ACC112 (cell line): ENCODE measurements around the gene TMEM106C.
A peak's percentile ranks its signal among the peaks of the same experiment; 100 is the strongest.

Source experiments
- H2AFZ ChIP-seq: fragments of 200-600 bp; sonication (generic); one replicate; pipeline ENCODE4 v1.6.0; 2017; ENCODE audit warnings: antibody characterized with exemption, low read length; ENCODE audit not compliant: unreplicated experiment
- H3K27ac ChIP-seq: fragments of 200-600 bp; sonication (generic); 2 replicates; pipeline ENCODE4 v1.5.1; 2014; ENCODE audit warnings: low read depth, mild to moderate bottlenecking, antibody characterized with exemption, low read length, moderate library complexity
- H3K27me3 ChIP-seq: fragments of 200-600 bp; sonication (generic); 2 replicates; pipeline ENCODE4 v1.6.1; 2014; ENCODE audit warnings: mild to moderate bottlenecking, antibody characterized with exemption, low read length, moderate library complexity, mixed read lengths; ENCODE audit not compliant: insufficient read depth
- H3K36me3 ChIP-seq: fragments of 200-600 bp; sonication (generic); 2 replicates; pipeline ENCODE4 v1.6.1; 2016; ENCODE audit warnings: mild to moderate bottlenecking, antibody characterized with exemption, low read length, moderate library complexity, mixed read lengths; ENCODE audit not compliant: insufficient read depth
- H3K4me1 ChIP-seq: fragments of 200-600 bp; sonication (generic); one replicate; pipeline ENCODE4 v1.6.1; 2016; ENCODE audit warnings: low read length, mixed read lengths; ENCODE audit not compliant: insufficient read depth, unreplicated experiment, control insufficient read depth
- H3K4me3 ChIP-seq: fragments of 200-600 bp; sonication (generic); 2 replicates; pipeline ENCODE4 v1.5.1; 2014; ENCODE audit warnings: mild to moderate bottlenecking, low read depth, low read length
- H3K79me2 ChIP-seq: fragments of 200-600 bp; sonication (generic); one replicate; pipeline ENCODE4 v1.6.0; 2016; ENCODE audit warnings: low read length; ENCODE audit not compliant: control insufficient read depth, unreplicated experiment, insufficient read depth

Gene TMEM106C

DNA sequence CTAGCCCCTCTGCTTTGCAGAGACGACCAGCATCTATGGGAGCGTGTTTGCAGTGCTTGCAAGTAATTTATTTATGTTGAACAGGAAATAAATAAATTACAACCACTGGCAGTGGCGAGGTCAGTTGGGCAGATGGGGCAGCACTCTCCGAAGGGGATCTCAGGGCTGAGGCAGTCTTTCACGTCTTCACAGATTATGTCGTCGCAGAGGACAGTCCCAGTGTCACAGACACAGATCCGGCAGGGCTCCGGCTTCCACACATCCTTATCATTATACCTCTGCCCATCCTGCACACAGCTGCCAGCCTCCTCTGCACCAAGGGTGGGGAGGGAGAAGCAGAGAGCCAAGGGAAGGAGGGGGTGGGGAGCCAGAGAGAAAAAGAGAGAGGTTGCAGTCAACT is 36.4 kb downstream of the TMEM106C start:
- Histone ChIP-seq H3K36me3 (no peaks in the 10 kb centered on the region), H2AFZ (no peak overlapping the region), H3K4me1 (peaks cover 13% of the 10 kb centered on the region), H3K27ac (no peak overlapping the region), H3K27me3 (peaks cover 100% of the 10 kb centered on the region), H3K79me2 (no peaks in the 10 kb centered on the region), H3K4me3 (no peak overlapping the region)

- Histone ChIP-seq H3K27ac (no peak overlapping the region), H2AFZ (no peak overlapping the region)
Measured at GRCh38 chr12:48000878-48001504, 37.6 kb downstream of the TMEM106C start.

GRCh38 chr12:48001505-48002413 is 38.4 kb downstream of the TMEM106C start:
- Histone ChIP-seq H3K27me3 (peaks cover 100% of the 10 kb centered on the region), H3K36me3 (no peaks in the 10 kb centered on the region), H3K79me2 (no peaks in the 10 kb centered on the region), H2AFZ (peak overlapping the region; percentile 58), H3K4me1 (peaks cover 13% of the 10 kb centered on the region), H3K4me3 (peak overlapping the region; percentile 72), H3K27ac (no peak overlapping the region)

More at GRCh38 chr12:48000878-48001504, 37.6 kb downstream of the TMEM106C start:
- Histone ChIP-seq H3K79me2 (no peaks in the 10 kb centered on the region), H3K27me3 (peaks cover 100% of the 10 kb centered on the region), H3K36me3 (no peaks in the 10 kb centered on the region), H3K4me1 (peaks cover 13% of the 10 kb centered on the region), H3K4me3 (peak overlapping the region; percentile 72)

- Histone ChIP-seq H3K79me2 (no peaks in the 10 kb centered on the region), H3K36me3 (no peaks in the 10 kb centered on the region), H2AFZ (peak overlapping the region; percentile 58), H3K4me1 (peaks cover 13% of the 10 kb centered on the region), H3K4me3 (peak overlapping the region; percentile 72), H3K27me3 (peaks cover 100% of the 10 kb centered on the region), H3K27ac (no peak overlapping the region)
Measured at GRCh38 chr12:48002414-48002730, 39.0 kb downstream of the TMEM106C start.

DNA sequence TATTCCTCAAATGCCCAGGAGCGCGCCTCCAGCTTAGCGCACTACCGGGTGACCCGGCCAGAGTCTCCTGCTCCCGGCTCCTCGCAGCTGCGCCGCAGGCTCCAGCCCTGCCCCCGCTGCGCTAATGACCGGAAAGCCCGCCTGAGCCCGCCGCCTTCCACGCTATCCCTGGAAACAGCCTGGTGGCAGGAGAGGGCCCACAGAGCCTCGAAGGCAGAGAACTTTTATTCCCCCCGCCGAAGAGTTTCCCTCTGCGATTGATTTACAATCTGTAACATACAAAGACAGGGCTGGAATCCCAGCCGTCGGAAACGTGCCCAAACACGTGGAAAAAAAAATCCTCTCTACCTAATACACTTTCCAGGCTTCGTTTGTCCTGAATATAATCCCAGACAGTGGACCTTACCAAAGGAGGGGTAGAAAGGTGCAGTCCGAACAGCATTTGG is 39.4 kb downstream of the TMEM106C start:
- peaks cover 13% of the 10 kb centered on the region for H3K4me1 ChIP-seq
- H3K79me2 ChIP-seq = no peaks in the 10 kb centered on the region
- H3K27ac ChIP-seq = no peak overlapping the region
- H2AFZ ChIP-seq = no peak overlapping the region
- H3K27me3 ChIP-seq = peaks cover 99% of the 10 kb centered on the region
- H3K4me3 ChIP-seq = peak overlapping the region; percentile 72
- no peaks in the 10 kb centered on the region for H3K36me3 ChIP-seq

GRCh38 chr12:48003226-48004052 is 40.0 kb downstream of the TMEM106C start:
- no peaks in the 10 kb centered on the region for H3K36me3 ChIP-seq
- H3K27me3 ChIP-seq = peaks cover 98% of the 10 kb centered on the region
- no peak overlapping the region for H2AFZ ChIP-seq
- peaks cover 13% of the 10 kb centered on the region for H3K4me1 ChIP-seq
- peak overlapping the region; percentile 41 for H3K4me3 ChIP-seq
- no peak overlapping the region for H3K27ac ChIP-seq
- H3K79me2 ChIP-seq = no peaks in the 10 kb centered on the region

- Histone ChIP-seq H3K27me3 (peaks cover 98% of the 10 kb centered on the region), H3K79me2 (no peaks in the 10 kb centered on the region), H3K4me3 (peak within 1 kb of the TSS; percentile 41), H3K27ac (no peak within 1 kb of the TSS), H2AFZ (no peak within 1 kb of the TSS), H3K36me3 (no peaks in the 10 kb centered on the region), H3K4me1 (peaks cover 13% of the 10 kb centered on the region)
Measured at GRCh38 chr12:48004053-48004941, 40.9 kb downstream of the TMEM106C start, which contains the start of gene COL2A1. COL2A1 (minus strand) TSS chr12:48004476; CDS start chr12:48004321, 155 bp downstream.

DNA sequence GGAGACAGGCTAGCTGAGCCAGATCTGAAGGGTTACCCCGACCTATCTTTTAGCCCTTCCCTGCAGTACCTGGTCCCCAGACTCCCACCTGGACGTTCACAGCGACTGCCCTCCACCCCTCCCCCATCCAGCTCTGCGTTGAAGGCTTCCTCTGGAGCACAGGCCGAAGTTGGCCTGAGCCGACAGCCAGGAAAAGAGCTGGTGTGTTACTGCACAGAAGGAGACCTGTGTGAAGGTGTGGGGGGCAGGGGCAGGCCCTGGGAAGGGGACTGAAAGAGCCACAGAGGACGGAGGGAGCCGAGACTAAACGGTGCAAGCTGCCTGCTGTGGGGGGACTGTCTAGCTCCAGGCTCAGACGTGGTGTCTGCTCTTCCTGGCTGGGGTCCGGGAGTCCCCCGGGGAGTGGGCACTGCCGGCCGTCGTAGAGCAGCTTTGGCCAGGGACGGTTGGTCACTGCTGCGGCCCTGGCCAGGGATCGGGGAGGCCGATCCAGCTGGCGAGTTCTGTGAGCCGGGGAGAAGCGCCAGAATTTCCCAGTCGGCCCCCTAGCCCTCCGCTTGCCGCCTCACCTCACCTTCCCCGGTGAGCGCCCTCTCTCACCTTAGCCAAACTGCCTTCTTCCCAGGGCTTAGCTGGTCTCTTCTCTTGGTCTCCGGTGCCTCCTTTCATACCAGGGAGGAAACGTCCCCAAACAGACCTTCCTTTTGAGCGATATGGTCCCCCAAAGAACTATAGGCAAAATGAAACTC is 41.8 kb downstream of the TMEM106C start:
- no peaks in the 10 kb centered on the region for H3K79me2 ChIP-seq
- no peaks in the 10 kb centered on the region for H3K36me3 ChIP-seq
- H3K4me1 ChIP-seq = peaks cover 13% of the 10 kb centered on the region
- H2AFZ ChIP-seq = no peak overlapping the region
- peaks cover 98% of the 10 kb centered on the region for H3K27me3 ChIP-seq
- H3K27ac ChIP-seq = no peak overlapping the region
- no peak overlapping the region for H3K4me3 ChIP-seq

- Histone ChIP-seq H3K79me2 (no peaks in the 10 kb centered on the region), H3K4me1 (peaks cover 13% of the 10 kb centered on the region), H3K27me3 (peaks cover 96% of the 10 kb centered on the region), H3K36me3 (no peaks in the 10 kb centered on the region), H3K4me3 (no peak overlapping the region), H2AFZ (no peak overlapping the region), H3K27ac (no peak overlapping the region)
Measured at GRCh38 chr12:48005750-48006021, 42.3 kb downstream of the TMEM106C start.
